ENCODE measurements around the gene PGLYRP3. TPM values are rescaled to one million over a fixed set of nuclear protein-coding genes. Genes with fewer than 3 reads are reported as not detected.

The PGLYRP3 gene
- total RNA-seq, 2 donors from 2014 or later, result not detected

Other genes with a start within 250 kb of the PGLYRP3 start
- not detected for gene SPRR2B, start 241.3 kb downstream of the PGLYRP3 start, total RNA-seq
- gene SPRR2E, start 218.4 kb downstream of the PGLYRP3 start, total RNA-seq, result not detected
- not detected for gene SPRR2F, start 199.4 kb downstream of the PGLYRP3 start, total RNA-seq
- not detected for gene SPRR2G, start 162.1 kb downstream of the PGLYRP3 start, total RNA-seq
- gene LELP1, start 109.5 kb downstream of the PGLYRP3 start, total RNA-seq, result not detected
- not detected for gene PRR9, start 95.4 kb downstream of the PGLYRP3 start, total RNA-seq
- not detected for gene LORICRIN, start 53.3 kb downstream of the PGLYRP3 start, total RNA-seq
- gene PGLYRP4, start 35.9 kb upstream of the PGLYRP3 start, total RNA-seq, result under 1 TPM; 0.22 to 0.26 TPM
- under 1 TPM in 1 of 2 donors, not detected in 1; 0.66 TPM for gene S100A9, start 44.9 kb upstream of the PGLYRP3 start, total RNA-seq
- gene S100A12, start 62.7 kb upstream of the PGLYRP3 start, total RNA-seq, result not detected
- not detected for gene S100A8, start 78.1 kb upstream of the PGLYRP3 start, total RNA-seq
- gene S100A7A, start 103.6 kb upstream of the PGLYRP3 start, total RNA-seq, result not detected
- gene S100A7, start 147.7 kb upstream of the PGLYRP3 start, total RNA-seq, result not detected
- gene S100A6, start 223.0 kb upstream of the PGLYRP3 start, total RNA-seq, result 100 to 1,000 TPM; 530 to 753 TPM
- 1 to 10 TPM; 3.2 to 9.6 TPM for gene S100A5, start 228.0 kb upstream of the PGLYRP3 start, total RNA-seq
- gene S100A4, start 232.9 kb upstream of the PGLYRP3 start, total RNA-seq, result 1,000 to 10,000 TPM; 1,035 to 1,445 TPM
- not detected for gene S100A3, start 236.3 kb upstream of the PGLYRP3 start, total RNA-seq

Measured in activated T-helper 17 cell treated with anti-CD3 and anti-CD28 coated beads, Interleukin-2, amount 50 U/mL, for 72 hours (primary cell).